Stimulated activated CD4-positive, alpha-beta T cell treated with anti-CD3 and anti-CD28 coated beads, TNF-alpha, amount 100 ng/mL, for 1 hour (primary cell): Measurements from ENCODE around the gene METTL1.
"Not testable (repeated sequence)": the region's sequence is repeated elsewhere in the genome, so short reads cannot be mapped to it uniquely, and the experiment has no call there.

Experiments
- DNase-seq, 3 donors: peaks; one replicate each; pipeline ENCODE4 v3.0.0-alpha.2; 2020; ENCODE audit warnings: low read depth in 3 of 3, low spot score in 1 of 3

Gene METTL1

DNA sequence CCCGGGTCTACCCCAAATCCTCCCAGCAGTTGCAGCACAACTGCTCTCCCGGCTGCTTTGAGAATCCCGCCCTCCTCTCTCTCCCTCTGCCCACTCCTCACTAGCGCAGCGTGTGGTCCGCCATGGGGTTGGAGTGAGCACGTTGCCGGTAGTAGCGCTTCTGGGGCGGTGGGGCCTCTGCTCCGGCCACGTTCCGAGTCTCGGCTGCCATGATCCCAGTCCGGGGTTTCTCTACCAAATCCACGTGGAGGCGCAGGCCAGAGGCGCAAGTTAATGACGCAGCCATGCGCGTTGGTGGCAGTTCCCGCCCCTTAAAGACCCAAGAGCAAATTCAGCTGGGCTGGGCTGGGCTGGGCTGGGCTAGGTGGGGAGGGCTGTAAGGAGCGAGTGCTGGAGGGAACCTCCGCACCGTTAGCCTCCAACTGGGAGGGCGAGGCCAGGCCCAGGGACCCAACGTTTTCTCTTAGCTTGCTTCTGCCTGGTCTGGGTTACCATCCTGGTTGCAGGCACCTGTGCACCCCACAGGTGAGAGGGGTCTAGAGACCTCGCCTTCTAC lies at the start of gene METTL1:
TSS of gene METTL1 (minus strand) at position 233 of the 556 bp plus-strand sequence. CDS start at position 211, 22 bp downstream.
- peak; percentile 62 to 85 (median 66) for DNase-seq

DNA sequence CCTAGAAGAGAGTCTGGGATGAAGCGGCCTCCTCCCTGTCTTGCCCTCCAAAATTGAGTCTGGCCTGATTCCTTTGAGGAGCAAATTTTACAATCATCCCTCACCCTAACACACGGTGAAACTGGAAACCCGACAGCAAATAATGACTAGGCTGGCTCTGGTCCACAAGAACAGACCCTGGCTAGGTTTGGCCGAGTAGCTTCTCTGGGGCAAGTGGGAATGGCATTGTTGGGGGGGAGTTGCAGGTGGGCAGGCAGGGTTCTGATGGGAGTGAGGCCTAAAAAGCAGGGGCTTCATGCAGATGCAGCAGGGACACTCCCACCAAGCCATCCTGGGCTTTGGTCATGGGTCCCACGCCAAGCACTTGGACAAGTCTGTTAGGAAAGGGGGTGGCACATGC lies 49.1 kb upstream of the METTL1 start:
- DNase-seq, result not testable (repeated sequence)

DNA sequence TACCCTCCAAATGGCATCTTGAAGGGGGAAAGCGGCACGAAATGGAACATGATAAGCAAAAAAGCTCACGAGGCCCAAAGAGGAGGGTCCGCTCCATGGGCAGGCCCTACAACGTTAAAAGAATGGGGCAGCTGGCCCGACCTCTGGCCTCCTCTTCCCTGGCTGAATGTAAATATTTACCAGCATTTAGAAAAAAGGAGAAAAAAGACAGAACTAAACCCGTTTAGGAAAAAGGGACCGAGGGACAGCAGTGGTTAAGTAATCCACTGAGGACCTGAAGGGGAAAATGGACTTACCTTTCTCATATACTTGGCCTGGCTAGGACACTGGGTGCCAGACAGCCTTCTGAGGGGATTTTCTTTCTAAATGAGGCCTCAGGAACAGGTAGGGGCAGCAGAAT lies 48.2 kb upstream of the METTL1 start:
- DNase-seq, result not testable (repeated sequence)

DNA sequence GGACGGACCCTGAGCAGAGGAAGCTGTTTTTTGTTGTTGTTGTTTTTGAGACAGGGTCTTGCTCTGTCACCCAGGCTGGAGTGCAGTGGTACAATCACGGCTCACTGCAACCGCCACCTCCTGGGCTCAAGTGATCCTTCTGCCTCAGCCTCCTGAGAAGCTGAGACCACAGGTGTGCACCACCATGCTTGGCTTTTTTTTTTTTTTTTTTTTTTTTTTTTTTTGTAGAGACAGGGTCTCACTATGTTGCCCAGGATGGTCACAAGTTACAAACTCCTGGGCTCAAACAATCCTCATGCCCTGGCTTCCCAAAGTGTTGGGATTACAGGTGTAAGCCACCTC lies 46.1 kb upstream of the METTL1 start:
- not testable (repeated sequence) for DNase-seq

DNA sequence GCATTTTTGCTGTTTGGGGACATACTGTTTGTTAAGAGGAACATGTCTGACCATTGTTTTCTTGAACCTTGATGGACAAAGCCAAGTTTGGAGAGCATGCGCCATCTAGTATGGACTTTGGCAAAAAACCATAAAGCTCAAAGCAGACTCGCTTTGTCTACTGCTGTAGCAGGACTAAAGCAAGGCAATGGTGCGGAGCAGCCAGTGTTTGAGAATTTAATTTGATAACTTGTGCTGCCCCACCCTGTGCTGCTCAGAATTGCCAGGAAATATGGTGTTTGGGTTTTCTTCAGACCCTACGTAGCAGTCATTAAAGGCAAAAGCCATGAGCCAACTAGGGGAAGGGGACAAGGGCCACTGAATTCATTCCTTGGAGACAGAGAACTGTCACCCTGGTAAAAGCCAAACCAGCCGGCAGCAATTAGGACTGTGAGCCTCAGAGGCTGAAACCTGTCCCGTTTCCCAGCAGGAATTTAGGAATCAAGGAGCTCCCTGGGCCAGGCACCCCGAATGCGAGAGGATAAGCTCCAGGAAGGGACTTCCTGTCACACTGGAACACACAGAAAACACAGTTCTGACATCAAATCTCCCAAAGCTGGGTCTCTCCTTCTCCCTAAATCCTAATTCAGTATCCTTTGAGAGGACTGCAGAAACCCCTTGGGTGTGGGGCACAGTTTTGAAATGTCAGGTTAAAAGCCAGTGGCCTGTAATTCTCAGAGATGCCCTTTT lies 45.5 kb upstream of the METTL1 start:
- no peak for DNase-seq

DNA sequence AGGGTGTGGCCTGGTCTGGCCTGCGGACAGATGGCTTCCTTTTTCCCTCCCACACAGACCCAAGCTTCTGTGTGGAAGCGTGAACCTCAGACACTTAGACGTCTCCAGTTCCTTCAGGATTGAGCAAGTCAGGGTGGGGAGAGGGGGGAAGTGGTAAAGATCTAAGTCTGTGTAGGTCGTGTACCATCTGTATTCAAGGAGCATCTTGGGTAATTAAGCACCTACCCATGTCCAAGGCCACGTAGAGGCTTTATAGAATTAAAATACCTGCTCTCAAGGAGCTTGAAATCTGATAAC lies 44.9 kb upstream of the METTL1 start:
- no peak for DNase-seq

DNA sequence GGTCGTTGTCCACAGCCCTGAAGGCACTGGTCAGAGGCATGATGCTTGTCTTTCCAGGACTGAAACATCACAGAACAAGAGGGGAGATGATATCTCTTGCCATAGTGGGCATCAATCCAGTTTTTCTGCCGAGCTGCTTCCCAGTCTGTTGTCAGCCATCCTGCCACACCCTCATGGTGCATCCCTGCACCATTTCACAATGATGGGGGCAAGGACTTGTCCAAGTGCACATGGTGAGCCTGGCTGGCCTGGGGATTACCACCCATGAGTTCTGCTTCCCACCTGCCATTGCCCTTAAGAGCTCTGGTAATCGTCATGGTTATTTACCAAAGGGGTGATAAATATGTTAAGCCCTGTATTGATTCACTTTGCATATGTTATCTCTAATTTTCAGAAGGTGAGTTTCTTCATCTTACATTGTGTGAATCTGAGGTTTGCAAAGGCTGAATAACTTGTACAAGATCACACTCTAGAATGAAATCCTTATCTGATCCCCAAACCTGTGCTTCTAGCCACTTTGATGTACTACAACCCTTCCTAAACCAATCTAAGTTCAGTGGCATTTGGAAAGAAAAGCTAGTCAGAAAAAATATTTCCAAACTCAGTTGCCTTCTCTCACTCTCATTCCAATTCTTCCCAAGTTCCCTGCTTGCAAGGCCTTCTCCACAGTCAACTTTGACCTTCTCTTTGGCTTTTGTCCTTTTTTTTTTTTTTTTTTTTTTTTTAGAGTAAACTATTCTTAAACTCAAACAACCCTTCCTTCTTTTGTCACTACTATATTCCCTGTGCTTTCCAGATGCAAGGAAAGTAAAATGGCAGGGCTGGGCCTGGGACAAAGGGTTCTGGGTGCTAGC lies 44.3 kb upstream of the METTL1 start:
- no peak for DNase-seq

DNA sequence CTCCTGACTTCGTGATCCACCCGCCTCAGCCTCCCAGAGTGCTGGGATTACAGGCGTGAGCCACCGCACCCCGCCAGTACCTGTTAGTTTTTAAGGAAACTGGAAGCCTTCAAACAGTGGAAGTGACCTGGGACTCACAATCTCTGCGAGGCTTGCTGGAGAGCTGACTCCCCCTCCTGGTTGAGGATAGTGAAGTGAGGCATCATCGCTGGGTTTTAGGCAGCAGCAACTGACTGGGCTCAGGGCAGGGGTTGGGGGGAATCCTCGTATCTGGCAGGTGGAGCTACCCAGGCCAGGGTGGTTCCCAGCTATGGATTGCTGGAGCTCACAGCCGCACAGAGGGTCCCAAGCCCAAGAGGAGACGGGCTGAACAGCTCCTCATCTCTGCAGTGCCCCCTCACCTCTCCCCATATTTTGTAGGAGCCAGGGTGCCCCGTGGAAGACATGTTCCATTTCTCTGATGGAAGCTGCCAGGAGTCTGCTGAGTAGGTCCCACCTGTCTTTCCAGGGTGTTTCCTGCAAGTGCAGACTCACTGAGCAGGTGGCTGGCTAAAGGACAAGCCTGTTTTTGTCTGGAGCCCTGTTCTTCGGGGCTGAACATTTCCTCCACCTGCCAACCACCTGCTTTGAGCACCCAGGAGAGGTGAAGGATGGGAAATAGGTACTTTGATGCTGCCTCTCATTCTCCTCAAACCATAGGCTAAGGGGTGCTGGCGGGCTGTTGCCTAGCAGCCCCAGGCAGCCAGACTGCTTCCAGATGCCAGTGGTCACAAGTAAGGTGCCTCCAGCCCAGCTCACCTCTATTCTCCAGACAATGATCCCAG lies 43.5 kb upstream of the METTL1 start:
- no peak for DNase-seq

DNA sequence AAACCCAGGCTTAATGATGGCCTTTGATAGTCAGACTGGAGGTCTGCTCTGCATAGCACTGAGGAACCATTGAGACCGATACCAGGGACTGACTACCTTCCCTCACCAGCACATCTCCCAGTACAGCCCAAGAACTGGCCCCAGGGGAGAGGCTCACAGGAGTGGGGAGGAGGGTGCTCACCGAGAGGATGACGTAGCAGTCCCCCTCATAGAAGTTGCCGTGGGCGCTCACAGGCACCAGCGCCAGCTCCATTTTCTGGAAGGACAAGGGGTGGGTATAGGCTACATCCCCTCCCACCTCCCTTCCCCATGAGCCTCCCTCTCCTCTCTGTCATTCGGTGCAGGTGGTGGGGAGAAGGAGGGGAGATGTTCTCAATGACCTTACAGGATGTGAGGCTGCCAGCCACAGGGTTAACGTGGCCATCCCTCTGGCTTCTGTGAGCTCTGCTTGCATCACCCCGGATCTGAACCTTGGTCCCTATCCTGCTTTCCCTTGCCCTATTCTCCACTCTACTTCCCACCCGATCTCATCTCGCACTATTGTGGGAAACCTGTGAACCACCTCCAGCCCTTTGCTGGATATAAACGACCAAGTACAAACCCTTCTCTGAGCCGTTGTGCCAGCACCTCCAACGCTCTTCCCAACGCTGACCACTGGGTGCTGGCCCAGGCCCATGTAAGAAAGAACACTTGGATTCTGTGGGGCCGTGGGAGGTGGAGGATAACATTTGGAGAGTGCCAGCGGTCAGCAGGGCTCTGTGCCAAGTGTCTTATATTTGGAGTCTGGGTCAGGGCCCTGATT lies 42.3 kb upstream of the METTL1 start:
- no peak for DNase-seq

DNA sequence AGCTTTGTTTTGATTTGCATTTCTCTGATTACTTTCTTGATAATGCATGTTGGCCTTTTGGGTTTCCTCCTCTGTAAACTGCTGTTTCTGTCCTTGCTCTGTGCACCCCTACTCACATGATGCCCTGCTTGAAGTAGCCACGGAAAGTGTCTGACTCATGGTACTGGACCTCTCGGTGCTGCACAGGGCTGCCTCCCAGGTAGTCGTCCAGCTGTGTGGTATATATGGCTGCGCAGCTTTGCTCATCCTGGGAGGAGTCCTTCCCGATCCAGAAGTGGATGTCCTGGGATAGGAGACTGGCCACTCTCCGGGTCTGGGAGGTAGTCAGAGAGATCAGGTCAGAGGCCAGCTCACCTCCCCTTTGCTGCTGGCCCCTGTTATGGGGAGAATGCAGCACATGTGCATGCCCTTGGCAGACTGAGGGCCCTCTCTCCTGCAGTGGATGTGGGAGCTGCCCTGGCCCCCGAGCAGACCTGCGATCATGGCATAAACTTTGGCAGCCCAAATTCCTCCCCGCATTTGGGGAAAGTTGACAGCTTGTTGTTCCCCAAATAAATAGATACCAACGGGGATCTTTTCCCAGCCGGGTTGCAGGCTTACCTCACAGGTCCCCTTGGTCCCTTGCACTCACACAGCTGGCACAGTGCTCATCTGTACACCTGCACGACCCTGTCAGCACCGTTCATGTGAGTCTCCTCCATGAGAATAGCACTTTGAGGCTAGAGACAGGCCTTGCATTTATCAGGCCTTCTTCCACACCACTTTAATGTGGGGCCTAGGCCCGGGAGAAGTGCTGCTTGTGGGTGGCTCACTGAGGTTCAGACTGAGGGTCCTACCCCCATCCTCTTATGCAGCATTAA lies 41.4 kb upstream of the METTL1 start:
- no peak for DNase-seq

DNA sequence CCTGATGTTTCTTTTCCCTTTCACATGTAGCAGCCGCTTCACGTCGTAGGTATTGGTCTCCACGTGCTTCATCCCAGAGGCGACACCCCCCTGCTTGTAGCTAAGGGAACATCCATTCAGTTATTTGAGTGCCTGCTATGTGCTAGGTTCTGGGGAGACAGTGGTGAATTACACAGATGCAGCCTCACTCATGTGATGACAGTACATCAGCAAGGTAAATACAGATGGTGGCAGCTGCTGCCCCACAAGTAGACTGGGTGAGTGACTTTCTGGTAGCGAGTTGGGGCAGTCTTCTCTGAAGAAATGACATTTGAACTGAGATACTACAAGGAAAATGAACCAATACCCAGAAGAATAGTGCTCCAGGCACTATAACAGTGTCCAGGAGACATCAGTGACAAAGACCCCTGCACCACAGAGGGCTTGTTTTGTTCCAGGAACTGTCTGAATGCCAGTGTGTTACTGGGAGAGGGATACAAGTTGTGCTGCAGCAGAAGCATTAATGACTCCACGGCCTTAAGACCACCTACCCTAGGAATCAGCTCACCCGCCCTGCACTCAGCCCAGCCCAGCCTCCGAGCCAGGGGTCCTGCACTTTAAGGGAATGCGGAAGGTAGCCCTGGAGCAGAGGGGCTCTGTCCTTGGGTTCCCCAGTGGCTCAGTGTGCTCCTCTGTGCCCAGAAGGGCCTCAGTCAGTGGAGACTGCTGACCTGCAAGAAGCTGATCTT lies 39.3 kb upstream of the METTL1 start:
- DNase-seq, result no peak

DNA sequence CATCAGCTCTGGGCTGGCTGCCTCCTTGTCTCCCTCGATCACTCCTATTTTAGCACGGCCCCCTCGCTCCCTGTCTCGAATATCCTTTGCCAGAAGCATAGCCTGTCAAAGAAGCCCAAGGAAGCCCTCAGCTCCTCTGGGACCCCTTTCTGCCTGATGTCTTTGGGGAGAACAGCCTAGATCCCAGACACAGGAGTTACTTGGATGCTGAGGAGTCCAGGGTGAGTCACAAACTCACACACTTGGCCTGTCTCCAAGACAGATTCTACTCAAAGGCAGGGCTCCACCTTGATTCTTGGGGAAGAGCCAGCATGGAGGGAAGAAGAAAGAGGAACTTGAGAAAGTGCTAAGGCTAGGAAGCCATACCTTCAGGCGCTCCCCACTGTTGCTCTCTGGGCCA lies 38.5 kb upstream of the METTL1 start:
- no peak for DNase-seq

DNA sequence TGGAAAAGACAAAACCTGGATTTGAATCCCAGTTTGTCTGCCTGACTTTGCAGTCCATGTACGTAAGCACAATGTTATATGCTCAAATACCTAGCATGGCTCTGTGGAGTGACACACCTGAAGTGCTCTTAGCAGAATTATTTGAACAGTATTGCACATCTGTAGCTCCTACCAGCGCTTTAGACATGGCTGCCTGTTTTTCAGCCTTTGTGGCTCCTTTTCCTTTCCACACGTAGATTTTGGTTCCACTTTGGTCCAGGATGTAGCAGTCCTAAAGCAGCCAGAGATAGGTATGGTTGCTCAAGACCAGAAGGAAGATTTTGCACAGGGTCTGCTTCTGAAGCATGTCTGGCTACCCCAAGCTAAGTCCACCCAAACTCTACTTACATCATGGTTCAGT lies 37.5 kb upstream of the METTL1 start:
- DNase-seq, result no peak

DNA sequence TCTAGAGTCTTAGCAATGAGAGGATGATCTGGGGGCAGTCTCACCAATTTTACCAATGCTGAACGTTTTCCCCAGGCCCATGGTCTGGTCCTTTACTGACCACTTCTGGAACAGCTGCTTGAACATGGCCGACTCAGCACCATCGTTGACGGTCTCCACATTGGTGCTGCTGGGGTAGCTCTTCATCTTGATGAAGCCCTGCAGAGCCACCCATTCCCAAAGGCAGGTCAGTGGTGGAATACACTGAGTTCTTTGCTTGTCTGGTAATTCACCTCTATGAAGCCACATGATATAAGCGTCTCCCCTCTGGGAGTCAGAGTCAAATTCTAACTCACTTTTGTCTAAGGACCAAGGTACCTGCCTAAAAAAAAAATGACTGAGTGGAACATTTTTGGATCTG lies 36.4 kb upstream of the METTL1 start:
- no peak for DNase-seq

DNA sequence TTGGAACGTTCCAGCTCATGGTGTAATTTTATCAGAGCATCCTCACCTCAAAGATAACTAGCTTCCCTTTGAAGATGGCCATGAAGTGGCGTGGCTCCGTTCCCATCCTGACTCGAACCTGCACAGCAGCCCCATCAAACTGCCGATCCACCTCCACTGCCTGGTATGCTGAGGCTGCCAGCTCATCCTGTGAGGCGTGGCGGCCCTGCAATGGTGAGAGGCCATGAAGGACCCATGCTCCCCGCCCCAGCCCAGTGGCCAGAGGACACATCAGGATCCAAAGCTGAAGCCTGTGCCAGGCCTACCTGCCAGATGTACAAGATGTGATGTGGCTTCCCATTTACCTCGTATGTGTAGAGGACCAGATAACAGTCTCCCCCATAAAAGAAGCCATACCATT lies 35.4 kb upstream of the METTL1 start:
- no peak for DNase-seq

DNA sequence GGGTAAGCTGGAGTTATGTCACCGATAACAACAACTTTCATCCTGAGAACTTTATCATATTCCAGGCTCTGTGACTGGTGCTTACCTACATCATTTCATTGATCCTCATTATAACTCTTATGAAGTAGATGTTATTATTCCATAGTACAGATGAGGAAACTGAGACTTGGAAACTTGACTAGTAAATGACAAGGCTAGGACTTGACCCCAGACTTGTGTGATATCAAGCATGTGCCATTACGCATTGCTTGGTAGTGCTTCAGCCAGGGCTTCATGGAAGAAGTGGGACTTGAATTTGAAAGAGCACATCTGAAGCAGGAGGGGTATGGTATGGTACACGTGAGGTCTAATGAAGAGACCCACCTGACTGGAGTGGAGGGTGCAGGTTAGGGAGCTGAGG lies 34.8 kb upstream of the METTL1 start:
- no peak for DNase-seq

DNA sequence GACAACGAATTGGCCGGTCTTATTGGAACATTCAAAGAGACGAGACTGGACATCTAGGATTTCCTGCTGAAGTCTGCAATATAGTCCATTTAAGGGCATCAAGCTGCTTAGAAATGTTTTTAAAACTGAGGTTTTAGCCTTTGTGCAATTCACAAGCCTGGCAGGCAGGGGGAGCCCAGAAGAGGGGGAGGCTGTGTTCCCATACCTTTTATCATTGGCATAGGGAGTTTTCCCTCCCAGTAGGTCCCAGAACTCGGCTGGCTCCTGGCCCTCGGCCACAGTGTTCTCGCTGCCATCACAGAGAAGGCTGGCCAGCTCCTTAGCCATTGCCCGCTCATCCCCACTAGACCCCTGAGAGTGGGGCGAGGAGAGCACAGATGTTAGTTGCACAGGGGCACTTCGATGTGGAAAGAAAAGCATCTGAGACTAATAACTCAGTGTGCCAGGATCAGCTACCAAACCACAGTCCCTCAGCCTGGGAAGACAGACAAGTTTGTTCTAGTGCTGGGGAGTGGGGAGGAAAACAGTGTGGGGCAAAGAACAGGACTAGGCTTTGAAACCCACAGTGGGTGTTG lies 31.5 kb upstream of the METTL1 start:
- DNase-seq, result no peak

DNA sequence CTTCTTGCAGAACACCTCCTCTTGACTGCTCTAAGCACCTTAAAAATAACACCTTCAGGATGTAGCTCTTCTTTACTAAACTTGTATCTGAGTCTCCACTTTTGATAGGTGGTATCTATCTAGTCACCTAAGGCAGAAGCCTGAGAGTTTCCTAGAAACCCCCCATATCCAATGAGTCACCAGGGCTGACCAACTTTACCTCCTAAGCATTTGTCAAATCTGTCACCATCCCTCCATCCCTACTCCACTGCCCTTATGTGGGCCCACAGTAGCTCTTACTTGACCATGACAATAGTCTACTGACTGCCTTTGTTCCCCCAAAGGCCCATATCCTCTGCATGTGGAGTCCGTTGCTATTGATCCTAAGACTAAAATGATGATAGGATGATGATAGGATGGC lies 30.7 kb upstream of the METTL1 start:
- DNase-seq, result no peak

DNA sequence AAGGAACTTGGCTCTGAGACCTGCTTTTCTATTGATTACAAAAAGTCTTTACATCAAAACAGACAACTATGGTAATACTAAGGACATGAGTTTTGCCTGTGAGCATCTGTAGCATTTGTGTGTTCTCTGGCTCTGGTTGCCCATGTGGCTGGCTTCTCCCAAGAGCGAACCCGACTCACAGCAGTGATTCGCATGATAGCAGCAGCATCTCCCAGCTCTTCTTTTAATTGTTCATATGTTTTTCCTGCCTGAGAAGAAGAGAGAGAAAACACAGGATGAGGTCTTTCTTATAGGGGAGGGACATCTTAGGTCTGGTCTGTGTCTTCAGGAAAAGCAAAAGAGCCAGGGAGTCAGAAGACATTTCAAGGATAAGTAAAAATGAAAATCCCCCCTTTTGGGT lies 29.1 kb upstream of the METTL1 start:
- no peak for DNase-seq
